ENCODE measurements around the gene LDAH. TPM values are rescaled to one million over a fixed set of nuclear protein-coding genes. Genes with fewer than 3 reads are reported as not detected.

LDAH gene
- total and polyA plus RNA-seq, 2 donors (not counting 3 experiments of a cell fraction or from before 2014, with no cell fraction given) = 12.3 to 24.0 TPM

- TF ChIP-seq POLR2A (IDR thresholded peaks at IDR 0.05; ENCODE audit: low read depth, low read length) (no peak), MAX (IDR thresholded peaks at IDR 0.05; ENCODE audit: insufficient read depth, insufficient read length) (no peak), POLR2AphosphoS5 (IDR thresholded peaks at IDR 0.05; ENCODE audit: insufficient read depth, low read depth, low read length) (no peak), FOS (IDR thresholded peaks at IDR 0.05; ENCODE audit: borderline replicate concordance, insufficient read depth, low read length) (no peak), GATA2 (IDR thresholded peaks at IDR 0.05; ENCODE audit: insufficient read depth, insufficient read length, low read depth, low read length) (no peak), CTCF (IDR thresholded peaks at IDR 0.05; ENCODE audit: extremely low read depth in 1 of 2, insufficient read depth in 1 of 2, low read depth in 1 of 2, low read length in 2 of 2) (no peak), EZH2 (IDR thresholded peaks at IDR 0.05; ENCODE audit: borderline replicate concordance, low read depth, low read length, severe bottlenecking) (no peak), MYC (IDR thresholded peaks at IDR 0.05; ENCODE audit: low read depth, low read length) (no peak), JUN (IDR thresholded peaks at IDR 0.05; ENCODE audit: borderline replicate concordance, insufficient read depth, insufficient read length, low read depth) (no peak)
- H2AFZ ChIP-seq (ENCODE audit: low read depth, low read length) = no peak overlapping the region
- BruUV-seq (replicated peaks) = no TSS peak
- POLR2A ChIA-PET = no interaction called here
- no peaks in the 10 kb centered on the region for H4K20me1 ChIP-seq (replicated peaks; ENCODE audit: control insufficient read depth, extremely low read depth, insufficient read depth, low read length)
- CTCF ChIA-PET = interaction anchor here (0.6 to 8.5 kb wide), 4 partner anchors 7 to 11 kb away, joined by 3 to 71 read pairs (median 6); no protein-coding TSS in a partner anchor
- peaks cover 23 to 42% of the 10 kb centered on the region in 2 experiments for H3K27me3 ChIP-seq (ENCODE audit: control insufficient read depth in 2 of 2, insufficient read depth in 2 of 2, low read length in 2 of 2)
- DNase-seq (ENCODE audit: low read depth, low spot score) (no peak), FAIRE-seq (no peak)
- peaks cover 0 to 2% of the 10 kb centered on the region in 2 experiments for H3K36me3 ChIP-seq (ENCODE audit: control insufficient read depth in 2 of 2, extremely low read depth in 1 of 2, insufficient read depth in 2 of 2, low read length in 2 of 2)
- intact Hi-C loops (cut with micrococcal nuclease) (no loop called here), dilution Hi-C loops (cut with MboI; ENCODE audit: extremely low pct_ligation_motif_present, low sequenced_read_pairs) (no loop called here)
- H3K4me1 ChIP-seq (ENCODE audit: control insufficient read depth, extremely low read depth, insufficient read depth, low read length) = peaks cover 24% of the 10 kb centered on the region
- H3K79me2 ChIP-seq (ENCODE audit: control insufficient read depth, insufficient read depth, low read length) = no peaks in the 10 kb centered on the region
- H3K4me3 ChIP-seq (replicated peaks in 1 of 3; ENCODE audit: insufficient read depth in 1 of 3, low read depth in 1 of 3, low read length in 3 of 3) = no peak overlapping the region
- H3K9me1 ChIP-seq (replicated peaks; ENCODE audit: control insufficient read depth, extremely low read depth, insufficient read depth, low read length) = no peaks in the 10 kb centered on the region
- no peak overlapping the region for H3K4me2 ChIP-seq (ENCODE audit: insufficient read depth, low read length)
- H3K9ac ChIP-seq (replicated peaks; ENCODE audit: extremely low read depth, insufficient read depth, low read length) = no peak overlapping the region
- H3K27ac ChIP-seq (ENCODE audit: insufficient read depth, low read depth, low read length) = no peak overlapping the region
- H3K9me3 ChIP-seq (replicated peaks; ENCODE audit: control insufficient read depth, insufficient read depth, low read length) = no peaks in the 10 kb centered on the region
Measured at GRCh38 chr2:20671036-20671735, 151.7 kb downstream of the LDAH start.

Measured in endothelial cell of umbilical vein (primary cell).